HG03095 (cell line): Measurements from ENCODE around the gene ZSWIM3.
A peak's percentile ranks its signal among the peaks of the same experiment; 100 is the strongest.

Experiments
- ATAC-seq: cut with Tn5 transposase; IDR thresholded peaks from one replicate; pipeline ENCODE4 v1.9.1; 2021; ENCODE audit warnings: moderate library complexity; ENCODE audit not compliant: unreplicated experiment

The ZSWIM3 gene

GRCh38 chr20:45908084-45908483 is 50.7 kb downstream of the ZSWIM3 start:
- ATAC-seq: no peak

GRCh38 chr20:45909336-45909808 is 52.0 kb downstream of the ZSWIM3 start:
- ATAC-seq: no peak

GRCh38 chr20:45909817-45910669 is 52.6 kb downstream of the ZSWIM3 start:
- no peak for ATAC-seq

DNA sequence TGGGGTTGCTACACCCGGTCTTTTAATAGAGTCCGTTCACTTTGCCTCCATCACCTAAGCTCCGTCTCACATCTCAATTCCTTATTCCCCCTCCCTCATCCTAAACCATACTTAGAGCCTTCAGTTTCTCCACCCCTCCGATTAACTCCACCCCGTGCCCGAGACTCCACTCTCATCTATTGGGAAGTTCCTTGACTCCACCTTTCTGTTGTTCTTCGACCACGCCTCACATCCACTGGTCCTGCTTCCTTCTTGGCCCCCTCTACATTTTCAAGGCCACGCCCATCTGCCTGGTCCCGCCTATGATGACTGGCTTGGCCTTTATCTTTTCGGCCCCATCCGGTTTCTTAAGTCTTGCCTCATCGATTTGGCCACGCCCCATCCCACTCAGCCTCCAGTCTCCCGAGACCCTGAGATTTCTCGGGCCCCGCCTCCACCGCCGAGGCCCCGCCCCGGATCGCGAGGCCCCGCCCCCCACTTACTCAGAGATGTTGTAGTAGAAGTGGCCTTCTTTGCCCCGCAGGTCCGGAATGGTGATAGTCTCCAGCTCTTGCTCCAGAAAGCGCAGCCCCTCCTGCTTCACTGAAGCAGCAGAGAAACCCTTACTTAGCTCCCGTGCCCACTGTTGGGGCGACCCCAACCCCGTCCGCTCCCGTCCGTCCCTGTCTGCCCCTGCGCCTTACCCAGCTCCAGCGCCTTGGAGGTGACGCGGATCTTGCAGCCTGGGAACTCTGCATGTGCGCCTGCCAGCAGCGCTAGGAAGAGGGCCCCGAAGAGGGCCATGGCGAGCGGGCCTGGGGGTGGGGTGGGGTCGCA is 53.5 kb downstream of the ZSWIM3 start:
- ATAC-seq: peak; percentile 85

DNA sequence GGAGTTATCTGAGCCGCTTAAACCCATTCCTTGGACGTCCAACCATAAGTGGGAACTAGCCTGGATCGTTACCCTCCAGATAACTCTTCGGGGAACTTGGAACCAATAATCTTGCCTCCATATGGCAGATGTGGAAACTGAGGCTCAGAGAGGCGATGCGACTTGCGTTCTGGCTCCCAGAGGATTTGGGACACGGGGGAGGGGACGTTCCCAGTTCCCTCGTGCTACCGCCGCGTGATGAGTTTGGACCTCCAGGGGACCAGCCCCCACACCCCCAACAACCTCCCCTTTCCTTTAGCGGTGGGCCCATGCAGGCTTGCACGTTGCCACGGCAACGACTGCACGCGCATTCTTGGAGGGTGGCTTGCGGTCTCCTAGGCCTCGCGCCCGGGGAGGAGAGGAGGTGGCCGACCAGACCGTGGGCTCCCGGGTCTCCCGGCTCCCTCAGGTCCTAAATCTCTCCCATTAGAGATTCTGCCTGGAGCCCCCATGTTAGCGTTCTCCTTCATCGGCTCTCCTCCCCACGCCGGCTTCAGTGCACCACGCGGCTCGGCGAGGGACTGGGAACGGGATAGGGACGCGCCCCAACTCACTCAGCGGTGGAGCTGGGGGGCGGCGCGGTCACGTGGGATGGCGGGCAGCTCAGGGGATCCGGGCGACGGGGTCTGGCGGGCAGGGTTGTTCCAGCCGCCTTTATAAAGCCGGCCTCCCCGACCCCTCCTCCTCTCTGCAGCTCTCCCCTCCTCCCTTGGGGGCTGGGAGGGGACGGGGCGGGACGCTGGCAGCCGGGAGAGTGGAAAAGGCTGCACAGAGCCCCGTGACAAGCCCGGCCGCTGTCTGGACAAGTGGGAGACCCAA is 54.3 kb downstream of the ZSWIM3 start, which contains the start of gene PLTP:
TSS of gene PLTP (minus strand) at position 670 of the 858 bp plus-strand sequence. CDS start 703 bp downstream, outside the sequence.
- ATAC-seq: no peak

DNA sequence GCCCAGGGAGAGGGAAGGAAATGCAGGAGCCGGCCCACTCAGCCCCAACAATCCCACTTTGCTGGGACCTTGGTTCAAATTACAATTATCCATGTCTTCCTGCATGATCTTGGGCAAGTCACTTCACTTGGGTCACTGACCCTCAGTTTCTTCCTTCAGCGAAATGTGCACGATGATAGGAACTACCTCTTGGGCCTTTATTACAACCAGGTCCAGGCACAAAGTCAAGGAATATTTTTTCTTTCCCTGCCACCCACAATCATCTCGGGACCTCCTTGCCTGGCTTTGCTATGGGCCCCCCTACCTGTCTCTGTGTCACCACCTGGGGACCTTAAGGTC is 54.9 kb downstream of the ZSWIM3 start:
- no peak for ATAC-seq

GRCh38 chr20:45913116-45913515 is 55.7 kb downstream of the ZSWIM3 start:
- ATAC-seq: no peak

- no peak for ATAC-seq
These were observed 60.4 kb downstream of the ZSWIM3 start for GRCh38 chr20:45917790-45918141.

GRCh38 chr20:45918182-45918737 is 60.8 kb downstream of the ZSWIM3 start:
- no peak for ATAC-seq

- ATAC-seq: no peak
These were observed 61.5 kb downstream of the ZSWIM3 start for GRCh38 chr20:45918779-45919537.

- no peak for ATAC-seq
These were observed 62.4 kb downstream of the ZSWIM3 start for GRCh38 chr20:45919542-45920399.

GRCh38 chr20:45920462-45921336 is 63.3 kb downstream of the ZSWIM3 start:
- ATAC-seq: no peak

DNA sequence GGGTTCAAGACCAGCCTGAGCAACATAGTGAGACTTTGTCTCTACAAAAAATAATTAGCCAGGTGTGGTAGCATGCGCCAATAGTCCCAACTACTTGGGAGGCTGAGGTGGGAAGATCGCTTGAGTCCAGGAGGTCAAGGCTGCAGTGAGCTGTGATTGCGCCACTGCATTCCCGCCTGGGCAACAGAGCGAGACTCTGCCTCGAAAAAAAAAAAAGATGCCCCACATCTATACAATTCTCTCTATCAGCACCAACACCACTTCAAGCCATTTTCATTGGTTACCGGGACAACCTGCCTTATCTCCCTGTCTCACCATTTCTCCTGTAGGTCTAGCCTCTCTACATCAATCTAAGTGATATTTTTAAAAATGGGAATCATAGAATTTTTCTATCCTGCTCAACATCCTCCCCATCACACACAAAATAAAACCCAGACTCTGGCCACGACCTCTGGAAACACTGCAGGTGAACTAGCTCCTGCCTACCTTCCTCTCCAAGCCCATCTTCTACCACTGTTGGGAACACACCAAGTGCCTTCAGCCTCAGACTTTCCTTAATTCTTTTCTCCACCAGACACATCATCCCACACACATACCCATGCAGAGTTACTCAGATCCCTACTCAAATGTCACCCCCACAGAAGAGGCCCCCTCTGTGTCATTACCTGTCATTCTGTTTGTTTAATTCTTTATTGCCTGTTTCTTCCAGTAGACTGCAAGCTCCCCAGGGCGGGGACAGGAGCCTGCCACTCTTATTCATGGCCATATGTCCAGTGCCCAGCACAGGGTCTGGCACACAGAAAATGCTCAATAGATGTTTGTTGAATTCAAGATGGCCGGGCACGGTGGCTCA is 64.1 kb downstream of the ZSWIM3 start:
- ATAC-seq: no peak

DNA sequence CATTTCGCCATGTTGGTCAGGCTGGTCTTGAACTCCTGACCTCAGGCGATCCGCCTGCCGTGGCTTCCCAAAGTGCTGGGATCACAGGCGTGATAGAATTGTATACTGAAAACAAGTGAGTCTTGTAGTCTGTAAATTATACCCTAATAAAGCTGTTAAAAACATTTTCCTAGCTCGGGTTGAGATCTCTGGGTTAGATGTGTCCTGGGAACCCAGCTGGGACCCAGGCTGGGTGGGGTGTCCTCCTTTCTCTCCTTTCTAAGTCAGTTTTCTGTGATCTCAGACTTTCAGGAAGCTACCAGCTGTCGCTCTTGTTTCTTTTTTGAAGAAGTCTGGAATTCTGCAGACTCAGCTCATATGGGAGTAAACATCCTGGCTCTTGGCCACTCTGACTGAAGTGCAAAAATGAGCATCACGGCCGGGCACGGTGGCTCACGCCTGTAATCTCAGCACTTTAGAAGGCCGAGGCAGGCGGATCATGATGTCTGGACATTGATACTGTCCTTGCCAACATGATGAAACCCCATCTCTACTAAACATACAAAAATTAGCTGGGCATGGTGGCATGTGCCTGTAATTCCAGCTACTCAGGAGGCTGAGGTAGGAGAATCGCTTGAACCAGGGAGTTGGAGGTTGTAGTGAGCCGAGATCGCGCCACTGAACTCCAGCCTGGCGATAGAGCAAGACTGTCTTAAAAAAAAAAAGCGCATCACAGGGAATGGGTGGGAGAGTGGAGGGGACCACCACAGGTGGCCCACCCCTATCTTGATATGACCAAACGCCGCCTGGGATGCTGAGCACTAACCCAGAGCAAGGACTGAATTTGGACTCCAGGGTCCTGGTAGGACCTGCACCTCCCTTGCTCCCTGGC is 67.2 kb downstream of the ZSWIM3 start:
- ATAC-seq: no peak

- ATAC-seq: no peak
These were observed 68.5 kb downstream of the ZSWIM3 start for GRCh38 chr20:45925821-45926506.

- ATAC-seq: no peak
These were observed 69.3 kb downstream of the ZSWIM3 start for GRCh38 chr20:45926731-45927070.
